AG10803 (cell line): ENCODE measurements around the gene SLC49A4.

Experiments used
- DNase-seq: peaks from one replicate; pipeline ENCODE4 v3.0.0; 2010; ENCODE audit warnings: low read depth
- H3K4me3 ChIP-seq: 2 replicates; pipeline ENCODE4 v1.5.1; 2011; ENCODE audit warnings: mild to moderate bottlenecking, low read length, control low read depth
- TF ChIP-seq, protein P1 (sequence below): conservative IDR thresholded peaks from 2 replicates; pipeline ENCODE4 v1.5.1; 2011; ENCODE audit warnings: mild to moderate bottlenecking, low read length, control low read depth, inconsistent platforms

Gene SLC49A4

DNA sequence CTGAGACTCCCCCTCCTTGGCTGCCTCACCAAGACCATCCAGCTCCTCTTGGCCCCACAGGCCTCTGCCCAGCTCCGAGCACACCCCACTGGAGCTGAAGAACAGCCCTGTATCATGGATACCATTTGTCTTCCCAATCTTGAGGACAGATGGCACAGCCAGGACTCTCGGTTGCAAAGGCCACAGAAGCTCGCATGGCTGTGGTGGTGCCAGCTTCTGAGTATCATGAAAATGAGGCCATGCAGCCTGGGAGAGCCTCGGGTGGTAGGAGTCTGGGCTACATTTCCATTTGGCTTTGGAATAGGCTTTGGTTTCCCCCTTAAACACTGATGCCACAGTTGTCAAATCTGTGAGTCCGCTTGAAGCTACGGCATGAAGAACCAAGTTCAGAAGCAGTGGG is 126.1 kb downstream of the SLC49A4 start:
- TF ChIP-seq, protein P1, sequence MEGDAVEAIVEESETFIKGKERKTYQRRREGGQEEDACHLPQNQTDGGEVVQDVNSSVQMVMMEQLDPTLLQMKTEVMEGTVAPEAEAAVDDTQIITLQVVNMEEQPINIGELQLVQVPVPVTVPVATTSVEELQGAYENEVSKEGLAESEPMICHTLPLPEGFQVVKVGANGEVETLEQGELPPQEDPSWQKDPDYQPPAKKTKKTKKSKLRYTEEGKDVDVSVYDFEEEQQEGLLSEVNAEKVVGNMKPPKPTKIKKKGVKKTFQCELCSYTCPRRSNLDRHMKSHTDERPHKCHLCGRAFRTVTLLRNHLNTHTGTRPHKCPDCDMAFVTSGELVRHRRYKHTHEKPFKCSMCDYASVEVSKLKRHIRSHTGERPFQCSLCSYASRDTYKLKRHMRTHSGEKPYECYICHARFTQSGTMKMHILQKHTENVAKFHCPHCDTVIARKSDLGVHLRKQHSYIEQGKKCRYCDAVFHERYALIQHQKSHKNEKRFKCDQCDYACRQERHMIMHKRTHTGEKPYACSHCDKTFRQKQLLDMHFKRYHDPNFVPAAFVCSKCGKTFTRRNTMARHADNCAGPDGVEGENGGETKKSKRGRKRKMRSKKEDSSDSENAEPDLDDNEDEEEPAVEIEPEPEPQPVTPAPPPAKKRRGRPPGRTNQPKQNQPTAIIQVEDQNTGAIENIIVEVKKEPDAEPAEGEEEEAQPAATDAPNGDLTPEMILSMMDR, result no peak
- DNase-seq, result no peak
- no peak overlapping the region for H3K4me3 ChIP-seq

- TF ChIP-seq, protein P1, result no peak
These were observed 127.2 kb downstream of the SLC49A4 start for GRCh38 chr3:122921791-122922651.

GRCh38 chr3:122923611-122924010 is 128.7 kb downstream of the SLC49A4 start:
- DNase-seq, result no peak
- H3K4me3 ChIP-seq, result no peak overlapping the region
- TF ChIP-seq, protein P1, result no peak

More at GRCh38 chr3:122921791-122922651, 127.2 kb downstream of the SLC49A4 start:
- H3K4me3 ChIP-seq, result no peak overlapping the region
- DNase-seq, result no peak

GRCh38 chr3:122924056-122924455 is 129.2 kb downstream of the SLC49A4 start:
- TF ChIP-seq, protein P1, result no peak
- no peak overlapping the region for H3K4me3 ChIP-seq
- no peak for DNase-seq

GRCh38 chr3:122925756-122926155 is 130.9 kb downstream of the SLC49A4 start:
- H3K4me3 ChIP-seq, result no peak overlapping the region
- TF ChIP-seq, protein P1, result no peak
- DNase-seq, result no peak

- H3K4me3 ChIP-seq, result no peak overlapping the region
- TF ChIP-seq, protein P1, result no peak
- no peak for DNase-seq
These were observed 131.5 kb downstream of the SLC49A4 start for GRCh38 chr3:122926322-122926721.

GRCh38 chr3:122926811-122927210 is 131.9 kb downstream of the SLC49A4 start:
- TF ChIP-seq, protein P1, result no peak
- DNase-seq, result no peak
- H3K4me3 ChIP-seq, result no peak overlapping the region
